Breast epithelium (tissue), 4 donors: ENCODE data around the gene NDUFS1. TPM values are rescaled to one million over a fixed set of nuclear protein-coding genes. Genes with fewer than 3 reads are reported as not detected.
"Not testable (repeated sequence)": the region's sequence is repeated elsewhere in the genome, so short reads cannot be mapped to it uniquely, and the experiment has no call there.

ENCODE experiments used
- DNase-seq, 2 donors: peaks; one replicate each; pipeline ENCODE4 v3.0.0-alpha.2; 2019; ENCODE audit warnings: low spot score in 2 of 2
- H3K27ac ChIP-seq, 2 donors: fragments of 200-600 bp; sonication (generic) in 1 of 2; one replicate each; pipeline ENCODE4 v1.5.1; 2016 to 2019; ENCODE audit warnings: mild to moderate bottlenecking in 1 of 2
- H3K27me3 ChIP-seq, 2 donors: fragments of 200-600 bp; sonication (generic) in 1 of 2; one replicate each; pipeline versions ENCODE4 v1.5.1 to v1.6.0; 2017 to 2019; ENCODE audit warnings: control low read depth in 1 of 2, mild to moderate bottlenecking in 1 of 2
- H3K36me3 ChIP-seq: fragments of 200-600 bp; one replicate; pipeline ENCODE4 v1.5.1; 2019
- H3K4me1 ChIP-seq, 2 donors: fragments of 200-600 bp; sonication (generic); one replicate each; pipeline ENCODE4 v1.5.1; 2016 to 2019; ENCODE audit warnings: control low read depth in 1 of 2
- H3K4me3 ChIP-seq, 3 donors: fragments of 200-600 bp; sonication (generic); 1 replicate in 2 of 3; 2 replicates in 1 of 3; pipeline ENCODE4 v1.5.1; 2016 to 2019; ENCODE audit warnings: mild to moderate bottlenecking in 3 of 3, moderate library complexity in 2 of 3
- H3K9me3 ChIP-seq, 2 donors: fragments of 200-600 bp; sonication (generic) in 1 of 2; one replicate each; pipeline ENCODE4 v1.5.1; 2016 to 2019; ENCODE audit warnings: control low read depth in 1 of 2
- CTCF ChIP-seq, 3 donors: fragments of 450-650 bp; IDR thresholded peaks; one replicate each; pipeline ENCODE4 v1.5.1; 2016 to 2017; ENCODE audit warnings: antibody characterized with exemption in 3 of 3, mild to moderate bottlenecking in 3 of 3, moderate library complexity in 3 of 3
- POLR2A ChIP-seq: fragments of 450-650 bp; IDR thresholded peaks from one replicate; pipeline ENCODE4 v1.6.1; 2016; ENCODE audit warnings: antibody characterized with exemption, mild to moderate bottlenecking, moderate library complexity
- POLR2AphosphoS5 ChIP-seq, 3 donors: sonication (generic); formaldehyde crosslinking; IDR thresholded peaks; one replicate each; pipeline ENCODE4 v1.6.1; 2017; ENCODE audit warnings: antibody characterized with exemption in 3 of 3
- intact Hi-C: fragments of 100-400 bp; cut with DNase I; formaldehyde crosslinking; loops from one replicate; pipeline ENCODE4 v1.15.1; 2023; ENCODE audit warnings: low total_unique reads
- total RNA-seq, 3 donors: library from RNA; depleted of rRNA; stranded (reverse); fragments of >200 nt; gene quantifications; one replicate each; pipeline ENCODE4 v1.1.0, GENCODE V29; 2016

Gene NDUFS1
- total RNA-seq, 3 donors from 2014 or later: 55.1 to 78.4 (median 61.0) TPM

GRCh38 chr2:206160807-206161179 is 1.5 kb upstream of the NDUFS1 start:
- intact Hi-C loops: no loop called here
- Histone ChIP-seq H3K4me1 (peaks cover 0 to 6% of the 10 kb centered on the region in 2 donors), H3K4me3 (peak overlapping the region in 2 of 3 donors; percentile 61 to 89), H3K36me3 (no peaks in the 10 kb centered on the region), H3K27ac (peak overlapping the region; percentile 90 to 93), H3K9me3 (no peaks in the 10 kb centered on the region), H3K27me3 (no peaks in the 10 kb centered on the region)
- TF ChIP-seq POLR2A (no peak), POLR2AphosphoS5 (IDR thresholded peaks at IDR 0.05) (no peak), CTCF (IDR thresholded peaks at IDR 0.05) (no peak)
- DNase-seq: no peak

- Histone ChIP-seq H3K27ac (peak overlapping the region; percentile 90 to 93), H3K4me3 (peak overlapping the region; percentile 61 to 89 (median 75)), H3K27me3 (no peaks in the 10 kb centered on the region), H3K9me3 (no peaks in the 10 kb centered on the region), H3K36me3 (no peaks in the 10 kb centered on the region), H3K4me1 (peaks cover 0 to 6% of the 10 kb centered on the region in 2 donors)
- intact Hi-C loops: no loop called here
- DNase-seq: no peak
- TF ChIP-seq POLR2A (no peak), POLR2AphosphoS5 (IDR thresholded peaks at IDR 0.05) (no peak), CTCF (IDR thresholded peaks at IDR 0.05) (no peak)
These were observed 1.0 kb upstream of the NDUFS1 start for GRCh38 chr2:206160125-206160806.

GRCh38 chr2:206158563-206159345 is 490 bp downstream of the NDUFS1 start:
- Histone ChIP-seq H3K4me1 (peaks cover 0 to 6% of the 10 kb centered on the region in 2 donors), H3K4me3 (peak overlapping the region; percentile 61 to 89 (median 75)), H3K27me3 (no peaks in the 10 kb centered on the region), H3K36me3 (no peaks in the 10 kb centered on the region), H3K9me3 (no peaks in the 10 kb centered on the region), H3K27ac (peak overlapping the region; percentile 90 to 93)
- TF ChIP-seq CTCF (IDR thresholded peaks at IDR 0.05) (peak in 1 of 3 donors; percentile 11), POLR2A (no peak), POLR2AphosphoS5 (IDR thresholded peaks at IDR 0.05) (no peak)
- no peak for DNase-seq
- intact Hi-C loops: no loop called here

- H3K27me3 ChIP-seq, H3K4me1 ChIP-seq, H3K27ac ChIP-seq, DNase-seq, H3K9me3 ChIP-seq, H3K36me3 ChIP-seq, intact Hi-C loops: not testable (repeated sequence)
- peak overlapping the region in 2 of 3 donors; percentile 61 to 89 for H3K4me3 ChIP-seq
These were observed 2.2 kb downstream of the NDUFS1 start for GRCh38 chr2:206157014-206157413.

GRCh38 chr2:206154197-206154596 is 5.0 kb downstream of the NDUFS1 start:
- Histone ChIP-seq H3K4me3 (no peak overlapping the region), H3K9me3 (no peaks in the 10 kb centered on the region), H3K27me3 (no peaks in the 10 kb centered on the region), H3K27ac (no peak overlapping the region), H3K4me1 (no peaks in the 10 kb centered on the region), H3K36me3 (peaks cover under 1% of the 10 kb centered on the region)
- TF ChIP-seq POLR2AphosphoS5 (IDR thresholded peaks at IDR 0.05) (no peak), POLR2A (no peak), CTCF (IDR thresholded peaks at IDR 0.05) (no peak)
- intact Hi-C loops: no loop called here
- DNase-seq: no peak
